Activated CD8-positive, alpha-beta memory T cell treated with anti-CD3 and anti-CD28 coated beads for 1 hour (primary cell): ENCODE measurements around the gene MYO15B.

Source experiments
- DNase-seq, 2 donors: peaks; one replicate each; pipeline ENCODE4 v3.0.0-alpha.2; 2020; ENCODE audit warnings: low read depth in 1 of 2; ENCODE audit errors: extremely low read depth in 1 of 2

Gene MYO15B

GRCh38 chr17:75587675-75588595 lies at the start of gene MYO15B:
TSS of gene MYO15B (plus strand) at chr17:75587800. CDS start at chr17:75588058, 258 bp downstream.
- peak in 1 of 2 donors; percentile 50 for DNase-seq

GRCh38 chr17:75539967-75540729 lies 47.5 kb upstream of the MYO15B start:
- no peak for DNase-seq

GRCh38 chr17:75540923-75541503 lies 46.6 kb upstream of the MYO15B start:
- no peak for DNase-seq

- DNase-seq: no peak
These were observed 45.4 kb upstream of the MYO15B start for GRCh38 chr17:75542229-75542628.

GRCh38 chr17:75542728-75543336 lies 44.8 kb upstream of the MYO15B start:
- DNase-seq: no peak

GRCh38 chr17:75544250-75544649 lies 43.4 kb upstream of the MYO15B start:
- DNase-seq: no peak

GRCh38 chr17:75546181-75546580 lies 41.4 kb upstream of the MYO15B start:
- no peak for DNase-seq

- no peak for DNase-seq
These were observed 40.5 kb upstream of the MYO15B start for GRCh38 chr17:75547091-75547490.

- DNase-seq: no peak
These were observed 38.8 kb upstream of the MYO15B start for GRCh38 chr17:75548813-75549212.

GRCh38 chr17:75549246-75550138 lies 38.1 kb upstream of the MYO15B start:
- no peak for DNase-seq

GRCh38 chr17:75550139-75550465 lies 37.5 kb upstream of the MYO15B start:
- no peak for DNase-seq

GRCh38 chr17:75551266-75551665 lies 36.3 kb upstream of the MYO15B start:
- DNase-seq: no peak

GRCh38 chr17:75552425-75553294 lies 34.9 kb upstream of the MYO15B start:
- no peak for DNase-seq

GRCh38 chr17:75553295-75554110 lies 34.1 kb upstream of the MYO15B start:
- no peak for DNase-seq

- DNase-seq: no peak
These were observed 31.9 kb upstream of the MYO15B start for GRCh38 chr17:75555679-75556153.

GRCh38 chr17:75557075-75557851 lies 30.3 kb upstream of the MYO15B start:
- no peak for DNase-seq

GRCh38 chr17:75557852-75558665 lies 29.5 kb upstream of the MYO15B start:
- DNase-seq: no peak
